GM12891 (cell line): ENCODE results near the gene SLITRK6. TPM values are rescaled to one million over a fixed set of nuclear protein-coding genes. Genes with fewer than 3 reads are reported as not detected.

ENCODE experiments used
- DNase-seq: peaks from one replicate; pipeline ENCODE4 v3.0.0; 2011; ENCODE audit warnings: low spot score; ENCODE audit not compliant: insufficient read length
- FAIRE-seq: peaks from 2 replicates; lab custom pipeline; 2011; peaks lifted over from hg19 to GRCh38; lab: Jason Lieb, UNC
- PAX5 ChIP-seq: IDR thresholded peaks from 2 replicates; pipeline ENCODE4 v1.6.1; 2011; ENCODE audit warnings: low read length, moderate library complexity, mild to moderate bottlenecking; ENCODE audit not compliant: insufficient read depth, severe bottlenecking
- POLR2A ChIP-seq: IDR thresholded peaks from 2 replicates; pipeline ENCODE4 v1.6.1; 2011; ENCODE audit warnings: low read depth, low read length, control low read depth
- POLR2AphosphoS5 ChIP-seq: IDR thresholded peaks from 2 replicates; pipeline ENCODE4 v1.6.1; 2011; ENCODE audit warnings: low read depth, low read length, control low read depth
- POU2F2 ChIP-seq: IDR thresholded peaks from 2 replicates; pipeline ENCODE4 v1.6.1; 2011; ENCODE audit warnings: low read depth, mild to moderate bottlenecking, control low read depth, low read length, moderate library complexity
- SPI1 ChIP-seq: IDR thresholded peaks from 2 replicates; pipeline ENCODE4 v1.6.1; 2011; ENCODE audit warnings: low read depth, low read length, control low read depth
- TAF1 ChIP-seq: IDR thresholded peaks from 2 replicates; pipeline ENCODE4 v1.6.1; 2011; ENCODE audit warnings: low read depth, low read length, control low read depth
- polyA plus RNA-seq: library from polyadenylated mRNA; unstranded; fragments of >200 nt; gene quantifications from one replicate; pipeline ENCODE4 v1.2.1, GENCODE V29; 2012; ENCODE audit warnings: low read depth, missing spikeins, inconsistent platforms; ENCODE audit not compliant: missing spikeins

SLITRK6 gene, protein sequence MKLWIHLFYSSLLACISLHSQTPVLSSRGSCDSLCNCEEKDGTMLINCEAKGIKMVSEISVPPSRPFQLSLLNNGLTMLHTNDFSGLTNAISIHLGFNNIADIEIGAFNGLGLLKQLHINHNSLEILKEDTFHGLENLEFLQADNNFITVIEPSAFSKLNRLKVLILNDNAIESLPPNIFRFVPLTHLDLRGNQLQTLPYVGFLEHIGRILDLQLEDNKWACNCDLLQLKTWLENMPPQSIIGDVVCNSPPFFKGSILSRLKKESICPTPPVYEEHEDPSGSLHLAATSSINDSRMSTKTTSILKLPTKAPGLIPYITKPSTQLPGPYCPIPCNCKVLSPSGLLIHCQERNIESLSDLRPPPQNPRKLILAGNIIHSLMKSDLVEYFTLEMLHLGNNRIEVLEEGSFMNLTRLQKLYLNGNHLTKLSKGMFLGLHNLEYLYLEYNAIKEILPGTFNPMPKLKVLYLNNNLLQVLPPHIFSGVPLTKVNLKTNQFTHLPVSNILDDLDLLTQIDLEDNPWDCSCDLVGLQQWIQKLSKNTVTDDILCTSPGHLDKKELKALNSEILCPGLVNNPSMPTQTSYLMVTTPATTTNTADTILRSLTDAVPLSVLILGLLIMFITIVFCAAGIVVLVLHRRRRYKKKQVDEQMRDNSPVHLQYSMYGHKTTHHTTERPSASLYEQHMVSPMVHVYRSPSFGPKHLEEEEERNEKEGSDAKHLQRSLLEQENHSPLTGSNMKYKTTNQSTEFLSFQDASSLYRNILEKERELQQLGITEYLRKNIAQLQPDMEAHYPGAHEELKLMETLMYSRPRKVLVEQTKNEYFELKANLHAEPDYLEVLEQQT
- polyA plus RNA-seq, result not detected

DNA sequence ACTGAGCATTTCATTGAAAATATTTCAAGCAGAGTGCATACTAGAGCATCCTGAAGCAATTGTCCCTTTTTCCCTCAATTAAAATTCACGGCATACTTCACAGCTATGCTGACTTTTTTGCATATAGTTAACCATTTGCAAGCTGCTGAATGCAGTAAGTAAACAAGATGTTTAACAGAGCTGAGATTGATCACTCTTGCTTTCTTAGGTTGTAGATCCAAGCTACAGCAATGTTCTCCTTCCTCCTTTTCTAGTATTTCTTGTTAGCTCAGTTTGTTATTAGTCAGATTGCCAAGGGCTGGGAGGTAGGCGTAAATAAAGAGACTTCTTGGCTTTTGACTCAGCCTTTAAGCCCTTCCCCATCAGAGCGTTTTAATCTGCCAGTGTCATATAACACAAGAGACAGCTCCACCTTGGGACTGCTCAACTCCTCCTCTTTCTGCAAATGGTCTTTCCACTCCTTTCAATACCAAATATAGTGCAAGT is at the start of gene SLITRK6:
SLITRK6 (minus strand) TSS at position 323 of the 486 bp plus-strand sequence. CDS start 2,911 bp downstream, outside the sequence.
- no peak for DNase-seq
- no peak for FAIRE-seq
- TF ChIP-seq TAF1 (no peak), PAX5 (no peak), POLR2AphosphoS5 (no peak), SPI1 (no peak), POU2F2 (no peak), POLR2A (no peak)

DNA sequence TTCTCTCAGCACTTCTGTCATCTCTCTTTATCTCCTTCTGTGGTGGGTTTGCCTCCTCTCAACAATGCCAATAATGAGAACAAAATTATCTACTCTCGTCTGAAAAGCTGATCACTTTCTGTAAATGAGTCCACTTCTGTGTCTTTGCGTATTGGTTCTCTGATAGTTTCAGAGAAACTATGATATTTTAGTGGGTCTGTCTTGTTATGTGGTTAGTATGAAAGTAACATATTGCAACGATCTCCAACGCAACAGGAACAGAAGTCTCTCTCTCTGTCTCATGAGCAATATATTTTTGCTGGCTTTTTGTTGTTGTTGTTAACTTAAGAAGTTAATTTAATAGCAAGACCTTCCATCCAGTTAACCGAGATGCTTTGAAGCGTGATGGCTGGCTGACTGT is 47.8 kb upstream of the SLITRK6 start:
- FAIRE-seq, result no peak
- TF ChIP-seq POLR2AphosphoS5 (no peak), PAX5 (no peak), POU2F2 (no peak), SPI1 (no peak), POLR2A (no peak), TAF1 (no peak)
- no peak for DNase-seq

DNA sequence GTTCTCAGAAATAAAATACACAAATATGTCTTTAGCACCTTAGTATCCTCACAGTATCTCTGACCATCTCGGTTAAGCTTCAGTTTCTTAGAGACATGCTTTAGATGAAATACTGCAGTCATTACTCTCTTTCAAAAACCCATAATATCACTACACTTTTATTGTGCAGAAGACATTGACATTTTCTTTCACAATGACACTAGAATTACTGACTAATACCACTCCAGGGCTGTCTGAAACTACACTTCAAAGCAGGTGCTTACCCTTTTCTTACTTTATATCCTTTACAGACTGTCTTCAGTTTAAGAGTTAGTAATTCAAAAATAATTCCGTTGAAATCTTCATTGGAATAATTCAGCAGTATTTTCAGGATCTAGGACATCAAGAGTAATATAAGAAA is 42.2 kb upstream of the SLITRK6 start:
- TF ChIP-seq PAX5 (no peak), SPI1 (no peak), POLR2A (no peak), TAF1 (no peak), POLR2AphosphoS5 (no peak), POU2F2 (no peak)
- FAIRE-seq (no peak), DNase-seq (no peak)

DNA sequence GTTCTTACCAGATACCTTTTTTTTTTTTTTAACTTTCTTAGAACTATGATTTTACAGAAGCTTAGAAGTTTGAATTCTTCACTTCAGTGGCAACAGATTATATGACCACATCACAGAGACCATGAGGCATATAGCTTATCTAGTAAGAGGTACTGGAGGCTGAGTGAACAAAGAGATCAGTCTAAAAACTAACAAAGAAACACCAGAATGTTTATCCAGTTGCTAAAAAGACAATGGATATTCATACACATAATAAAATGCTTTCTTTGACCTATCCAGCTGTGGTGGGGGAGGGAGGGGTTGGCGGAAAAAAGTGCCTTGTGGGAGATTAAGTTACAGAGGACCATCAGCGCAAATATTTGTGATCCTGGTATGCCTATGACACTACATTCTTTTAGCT is 34.7 kb upstream of the SLITRK6 start:
- TF ChIP-seq TAF1, result no peak
- TF ChIP-seq POU2F2, result no peak
- TF ChIP-seq POLR2AphosphoS5, result no peak
- no peak for TF ChIP-seq SPI1
- no peak for TF ChIP-seq POLR2A
- TF ChIP-seq PAX5, result no peak
- no peak for DNase-seq
- no peak for FAIRE-seq

DNA sequence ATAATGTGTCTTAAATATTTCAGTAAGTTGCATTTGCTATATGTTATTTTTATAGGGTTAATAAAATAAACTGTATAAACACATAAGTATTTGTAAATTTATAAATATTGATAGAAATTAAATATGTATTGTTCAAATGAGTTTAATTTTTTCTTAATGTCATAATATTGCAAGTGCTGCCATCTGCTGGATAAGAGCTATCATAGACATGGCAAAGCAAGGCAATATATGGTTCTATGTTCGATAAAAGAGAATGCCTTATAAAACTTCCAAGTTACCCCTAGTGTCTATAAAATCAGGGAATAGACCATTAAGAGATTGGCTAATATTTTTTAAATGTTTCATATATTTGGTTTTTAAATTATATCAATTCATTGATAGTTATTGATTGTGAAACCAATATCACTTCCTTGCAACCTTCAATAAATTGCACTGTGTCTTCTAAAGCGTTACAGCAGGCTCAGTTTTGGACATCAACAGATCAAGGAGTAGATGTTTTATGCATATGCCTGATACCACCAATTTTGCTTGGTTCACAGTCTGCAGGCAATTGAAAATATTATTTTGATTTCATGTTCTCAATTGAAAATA is 29.0 kb upstream of the SLITRK6 start:
- DNase-seq, result no peak

GRCh38 chr13:85825454-85825853 is 26.2 kb upstream of the SLITRK6 start:
- TF ChIP-seq POLR2A (no peak), SPI1 (no peak), TAF1 (no peak), POU2F2 (no peak), POLR2AphosphoS5 (no peak)
- FAIRE-seq (no peak), DNase-seq (no peak)

More for the DNA sequence above, 29.0 kb upstream of the SLITRK6 start:
- TF ChIP-seq TAF1, result no peak
- no peak for TF ChIP-seq SPI1
- no peak for TF ChIP-seq POU2F2
- FAIRE-seq, result no peak

- no peak for TF ChIP-seq SPI1
- TF ChIP-seq TAF1, result no peak
- no peak for TF ChIP-seq POLR2A
- TF ChIP-seq POLR2AphosphoS5, result no peak
- no peak for TF ChIP-seq POU2F2
- no peak for TF ChIP-seq PAX5
- FAIRE-seq (no peak), DNase-seq (no peak)
These were observed 24.6 kb upstream of the SLITRK6 start for GRCh38 chr13:85823832-85824231.

DNA sequence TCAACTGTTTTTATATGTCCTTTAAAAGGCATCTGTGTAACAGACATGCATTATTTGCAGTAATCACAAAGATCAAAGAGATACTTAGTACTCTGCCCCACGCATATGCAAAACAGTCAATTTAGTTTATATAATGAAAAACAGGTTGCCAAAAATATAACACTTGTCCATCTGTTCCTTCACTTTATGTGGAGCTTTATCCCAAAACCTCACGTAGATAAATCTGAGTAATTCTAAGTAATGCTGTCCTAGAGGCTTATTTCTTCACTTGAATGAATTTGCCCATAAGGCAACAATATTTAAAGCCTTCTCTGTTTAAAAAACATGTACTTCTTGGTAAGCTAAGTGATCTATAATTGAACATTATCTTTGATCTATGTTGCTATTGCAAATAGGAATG is 20.3 kb upstream of the SLITRK6 start:
- FAIRE-seq (no peak), DNase-seq (no peak)
- no peak for TF ChIP-seq PAX5
- TF ChIP-seq TAF1, result no peak
- TF ChIP-seq POLR2AphosphoS5, result no peak
- no peak for TF ChIP-seq POLR2A
- no peak for TF ChIP-seq SPI1
- TF ChIP-seq POU2F2, result no peak

DNA sequence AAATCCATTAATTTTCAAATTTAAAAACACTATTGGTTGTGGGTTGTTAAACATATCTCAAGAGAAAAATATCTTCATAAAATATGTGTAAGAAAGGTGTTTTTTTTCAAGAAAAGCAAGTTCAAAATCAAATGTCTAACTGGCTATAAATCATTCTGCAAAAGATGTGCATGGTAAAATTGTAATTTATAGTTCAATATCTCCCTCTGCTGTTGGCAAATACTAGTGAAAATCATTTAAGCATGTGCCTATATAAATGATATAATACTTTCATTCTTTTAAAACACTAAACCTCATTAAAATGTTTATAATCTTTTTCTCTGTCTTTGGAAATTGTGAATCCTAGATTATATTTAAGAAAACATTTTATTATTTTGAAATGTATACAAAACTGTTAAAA is 17.2 kb upstream of the SLITRK6 start:
- no peak for DNase-seq
- FAIRE-seq, result no peak
- TF ChIP-seq SPI1 (no peak), POU2F2 (no peak), POLR2AphosphoS5 (no peak), TAF1 (no peak), POLR2A (no peak), PAX5 (no peak)
